Osteoblast (primary cell): ENCODE data around the gene SMARCA4. TPM values are rescaled to one million over a fixed set of nuclear protein-coding genes. Genes with fewer than 3 reads are reported as not detected.

Experiments used
- DNase-seq: peaks from one replicate; pipeline ENCODE4 v3.0.0; 2011; ENCODE audit warnings: low spot score, mixed read lengths; ENCODE audit not compliant: insufficient read length; ENCODE audit errors: missing footprints
- H2AFZ ChIP-seq: 2 replicates; pipeline ENCODE4 v1.6.0; 2011; ENCODE audit warnings: mild to moderate bottlenecking, low read length
- H3K27ac ChIP-seq: 2 replicates; pipeline ENCODE4 v1.5.1; 2011; ENCODE audit warnings: mild to moderate bottlenecking, low read depth, low read length, moderate library complexity
- H3K27me3 ChIP-seq: 2 replicates; pipeline ENCODE4 v1.6.0; 2012; ENCODE audit warnings: mild to moderate bottlenecking, control low read depth, inconsistent platforms, low read length, moderate library complexity; ENCODE audit not compliant: insufficient read depth
- H3K36me3 ChIP-seq: 2 replicates; pipeline ENCODE4 v1.5.1; 2011; ENCODE audit warnings: mild to moderate bottlenecking, low read length, control low read depth, moderate library complexity; ENCODE audit not compliant: insufficient read depth
- H3K4me1 ChIP-seq: 2 replicates; pipeline ENCODE4 v1.5.1; 2011; ENCODE audit warnings: mild to moderate bottlenecking, low read length, control low read depth, moderate library complexity; ENCODE audit not compliant: insufficient read depth
- H3K4me2 ChIP-seq: 2 replicates; pipeline ENCODE4 v1.6.0; 2011; ENCODE audit warnings: mild to moderate bottlenecking, low read length; ENCODE audit not compliant: insufficient read depth
- H3K4me3 ChIP-seq: fragments of 200-600 bp; sonication (generic); 3 replicates; pipeline ENCODE4 v1.5.1; 2012; ENCODE audit warnings: mild to moderate bottlenecking, low read length, inconsistent platforms; ENCODE audit not compliant: insufficient read depth
- H3K79me2 ChIP-seq: 2 replicates; pipeline ENCODE4 v1.6.0; 2012; ENCODE audit warnings: mild to moderate bottlenecking, low read length, control low read depth, inconsistent platforms; ENCODE audit not compliant: insufficient read depth
- H3K9me3 ChIP-seq: 2 replicates; pipeline ENCODE4 v1.5.1; 2011; ENCODE audit warnings: low read depth, low read length, control low read depth
- H4K20me1 ChIP-seq: 2 replicates; pipeline ENCODE4 v1.6.0; 2012; ENCODE audit warnings: mild to moderate bottlenecking, low read length, control low read depth; ENCODE audit not compliant: insufficient read depth
- total RNA-seq: library from RNA; depleted of rRNA; stranded (reverse); fragments of >200 nt; gene quantifications from 2 replicates; pipeline ENCODE4 v1.2.3, GENCODE V29; 2012
- TF ChIP-seq, protein P1 (sequence below): IDR thresholded peaks from 2 replicates; pipeline ENCODE4 v1.5.1; 2011; ENCODE audit warnings: mild to moderate bottlenecking, low read depth, low read length, moderate library complexity; ENCODE audit errors: extremely low read depth

The SMARCA4 gene
- total RNA-seq, 1 donor = 52.8 TPM

- peak; percentile 58 for DNase-seq
- Histone ChIP-seq H3K4me2 (no peak overlapping the region), H3K79me2 (peaks cover 2% of the 10 kb centered on the region), H3K27ac (no peak overlapping the region), H3K27me3 (no peaks in the 10 kb centered on the region), H2AFZ (no peak overlapping the region), H3K4me1 (peaks cover 50% of the 10 kb centered on the region), H3K36me3 (peaks cover 77% of the 10 kb centered on the region), H4K20me1 (peaks cover 12% of the 10 kb centered on the region), H3K9me3 (no peaks in the 10 kb centered on the region), H3K4me3 (no peak overlapping the region)
- TF ChIP-seq, protein P1, sequence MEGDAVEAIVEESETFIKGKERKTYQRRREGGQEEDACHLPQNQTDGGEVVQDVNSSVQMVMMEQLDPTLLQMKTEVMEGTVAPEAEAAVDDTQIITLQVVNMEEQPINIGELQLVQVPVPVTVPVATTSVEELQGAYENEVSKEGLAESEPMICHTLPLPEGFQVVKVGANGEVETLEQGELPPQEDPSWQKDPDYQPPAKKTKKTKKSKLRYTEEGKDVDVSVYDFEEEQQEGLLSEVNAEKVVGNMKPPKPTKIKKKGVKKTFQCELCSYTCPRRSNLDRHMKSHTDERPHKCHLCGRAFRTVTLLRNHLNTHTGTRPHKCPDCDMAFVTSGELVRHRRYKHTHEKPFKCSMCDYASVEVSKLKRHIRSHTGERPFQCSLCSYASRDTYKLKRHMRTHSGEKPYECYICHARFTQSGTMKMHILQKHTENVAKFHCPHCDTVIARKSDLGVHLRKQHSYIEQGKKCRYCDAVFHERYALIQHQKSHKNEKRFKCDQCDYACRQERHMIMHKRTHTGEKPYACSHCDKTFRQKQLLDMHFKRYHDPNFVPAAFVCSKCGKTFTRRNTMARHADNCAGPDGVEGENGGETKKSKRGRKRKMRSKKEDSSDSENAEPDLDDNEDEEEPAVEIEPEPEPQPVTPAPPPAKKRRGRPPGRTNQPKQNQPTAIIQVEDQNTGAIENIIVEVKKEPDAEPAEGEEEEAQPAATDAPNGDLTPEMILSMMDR = no peak
These were observed 60.9 kb downstream of the SMARCA4 start for GRCh38 chr19:11021760-11022144.

- peaks cover 38% of the 10 kb centered on the region for H3K4me1 ChIP-seq
- no peak overlapping the region for H3K27ac ChIP-seq
- peaks cover 12% of the 10 kb centered on the region for H4K20me1 ChIP-seq
- no peak overlapping the region for H3K4me3 ChIP-seq
- TF ChIP-seq, protein P1 = no peak
- H3K27me3 ChIP-seq = no peaks in the 10 kb centered on the region
- no peaks in the 10 kb centered on the region for H3K9me3 ChIP-seq
- no peak overlapping the region for H3K4me2 ChIP-seq
- H3K79me2 ChIP-seq = no peaks in the 10 kb centered on the region
- DNase-seq = peak; percentile 62
- H3K36me3 ChIP-seq = peaks cover 84% of the 10 kb centered on the region
- no peak overlapping the region for H2AFZ ChIP-seq
These were observed 62.2 kb downstream of the SMARCA4 start for GRCh38 chr19:11023016-11023415.

- Histone ChIP-seq H3K27ac (no peak overlapping the region), H3K27me3 (no peaks in the 10 kb centered on the region), H3K79me2 (no peaks in the 10 kb centered on the region), H3K4me1 (peaks cover 31% of the 10 kb centered on the region), H3K4me3 (no peak overlapping the region), H4K20me1 (peaks cover 8% of the 10 kb centered on the region), H3K36me3 (peaks cover 90% of the 10 kb centered on the region), H3K4me2 (no peak overlapping the region), H2AFZ (no peak overlapping the region), H3K9me3 (no peaks in the 10 kb centered on the region)
- no peak for DNase-seq
- TF ChIP-seq, protein P1 = no peak
These were observed 62.9 kb downstream of the SMARCA4 start for GRCh38 chr19:11023710-11024109.

GRCh38 chr19:11024259-11024658 lies 63.4 kb downstream of the SMARCA4 start:
- Histone ChIP-seq H3K27me3 (no peaks in the 10 kb centered on the region), H3K4me3 (no peak overlapping the region), H3K4me1 (peaks cover 25% of the 10 kb centered on the region), H3K36me3 (peaks cover 90% of the 10 kb centered on the region), H3K9me3 (no peaks in the 10 kb centered on the region), H3K4me2 (no peak overlapping the region), H2AFZ (no peak overlapping the region), H3K79me2 (peaks cover under 1% of the 10 kb centered on the region), H4K20me1 (peaks cover 6% of the 10 kb centered on the region), H3K27ac (no peak overlapping the region)
- peak; percentile 89 for DNase-seq
- TF ChIP-seq, protein P1 = no peak
